Neural cell (in vitro differentiated cells): ENCODE data around the gene LTBP4. TPM values are rescaled to one million over a fixed set of nuclear protein-coding genes. Genes with fewer than 3 reads are reported as not detected.
"Not testable (repeated sequence)": the region's sequence is repeated elsewhere in the genome, so short reads cannot be mapped to it uniquely, and the experiment has no call there.

ENCODE experiments used
- H2AFZ ChIP-seq: fragments of 200-600, 300-800 bp; sonication (generic), shearing (Covaris generic); 2 replicates; pipeline ENCODE4 v1.6.0; 2014; ENCODE audit warnings: low read depth, mild to moderate bottlenecking, antibody characterized with exemption, low read length, moderate library complexity
- H3F3A ChIP-seq: fragments of 200-600 bp; shearing (Covaris generic); 2 replicates; pipeline ENCODE4 v1.6.1; 2016; ENCODE audit warnings: mild to moderate bottlenecking, moderate library complexity, mixed read lengths, antibody characterized with exemption, low read length; ENCODE audit not compliant: insufficient read depth, poor library complexity, severe bottlenecking
- H3K27ac ChIP-seq: fragments of 200-600, 300-800 bp; sonication (generic), shearing (Covaris generic); 2 replicates; pipeline ENCODE4 v1.5.1; 2014; ENCODE audit warnings: mild to moderate bottlenecking, low read length, moderate library complexity
- H3K27me3 ChIP-seq: fragments of 300-800, 200-600 bp; sonication (generic), shearing (Covaris generic); 2 replicates; pipeline ENCODE4 v1.6.0; 2014; ENCODE audit warnings: mild to moderate bottlenecking, low read depth, low read length, moderate library complexity; ENCODE audit not compliant: insufficient read depth
- H3K36me3 ChIP-seq: fragments of 300-800, 200-600 bp; sonication (generic), shearing (Covaris generic); 2 replicates; pipeline ENCODE4 v1.5.1; 2014; ENCODE audit warnings: mild to moderate bottlenecking, antibody characterized with exemption, low read length, moderate library complexity; ENCODE audit not compliant: insufficient read depth
- H3K4me2 ChIP-seq: fragments of 300-800, 200-600 bp; sonication (generic), shearing (Covaris generic); 2 replicates; pipeline ENCODE4 v1.6.0; 2014; ENCODE audit warnings: mild to moderate bottlenecking, low read length
- H3K4me3 ChIP-seq: fragments of 300-800, 200-600 bp; sonication (generic), shearing (Covaris generic); 2 replicates; pipeline ENCODE4 v1.5.1; 2014; ENCODE audit warnings: mild to moderate bottlenecking, low read length, moderate library complexity
- H3K79me2 ChIP-seq: fragments of 200-600 bp; shearing (Covaris generic); replicated peaks from 2 replicates; pipeline ENCODE4 v1.6.0; 2014; ENCODE audit warnings: mild to moderate bottlenecking, low read length, moderate library complexity; ENCODE audit not compliant: insufficient read depth
- H3K9ac ChIP-seq: fragments of 300-800, 200-600 bp; sonication (generic), shearing (Covaris generic); 2 replicates; pipeline ENCODE4 v1.6.1; 2016; ENCODE audit warnings: mild to moderate bottlenecking, low read length, mixed read lengths
- H3K9me2 ChIP-seq: fragments of 200-600 bp; shearing (Covaris generic); 2 replicates; pipeline ENCODE4 v1.6.1; 2016; ENCODE audit warnings: mild to moderate bottlenecking, low read length, mixed read lengths; ENCODE audit not compliant: insufficient read depth
- H3K9me3 ChIP-seq: fragments of 200-600, 300-800 bp; sonication (generic), shearing (Covaris generic); 2 replicates; pipeline ENCODE4 v1.6.1; 2016; ENCODE audit warnings: mild to moderate bottlenecking, mixed run types, low read length, moderate library complexity, mixed read lengths
- H4K20me1 ChIP-seq: fragments of 200-600 bp; shearing (Covaris generic); 2 replicates; pipeline ENCODE4 v1.6.1; 2016; ENCODE audit warnings: mild to moderate bottlenecking, mixed run types; ENCODE audit not compliant: insufficient read depth
- EP300 ChIP-seq: fragments of 450-650 bp; conservative IDR thresholded peaks from 2 replicates; pipeline ENCODE4 v1.6.1; 2014; ENCODE audit warnings: antibody characterized with exemption, mild to moderate bottlenecking, moderate library complexity; ENCODE audit not compliant: poor library complexity, severe bottlenecking
- EZH2 ChIP-seq: fragments of 200-600, 300-800 bp; shearing (Covaris generic), sonication (generic); IDR thresholded peaks from 2 replicates; pipeline ENCODE4 v1.6.1; 2014; ENCODE audit warnings: antibody characterized with exemption, low read length, borderline replicate concordance, mild to moderate bottlenecking; ENCODE audit not compliant: insufficient read depth, poor library complexity, severe bottlenecking
- MXI1 ChIP-seq: fragments of 450-650 bp; conservative IDR thresholded peaks from 2 replicates; pipeline ENCODE4 v1.6.1; 2014; ENCODE audit warnings: antibody characterized with exemption, mild to moderate bottlenecking; ENCODE audit not compliant: poor library complexity, severe bottlenecking
- POLR2AphosphoS5 ChIP-seq: IDR thresholded peaks from 2 replicates; pipeline ENCODE4 v1.6.1; 2012
- RAD21 ChIP-seq: fragments of 450-650 bp; conservative IDR thresholded peaks from 2 replicates; pipeline ENCODE4 v1.6.1; 2014; ENCODE audit warnings: antibody characterized with exemption, mild to moderate bottlenecking, moderate library complexity
- SMC3 ChIP-seq: fragments of 450-650 bp; conservative IDR thresholded peaks from 2 replicates; pipeline ENCODE4 v1.6.1; 2014; ENCODE audit warnings: antibody characterized with exemption, mild to moderate bottlenecking, moderate library complexity; ENCODE audit not compliant: poor library complexity
- TAF1 ChIP-seq: IDR thresholded peaks from 2 replicates; pipeline ENCODE4 v1.6.1; 2012; ENCODE audit warnings: low read depth
- polyA plus RNA-seq: library from polyadenylated mRNA; depleted of rRNA; stranded (reverse); fragments of >200 nt; gene quantifications from 2 replicates; pipeline ENCODE4 v1.2.3, GENCODE V29; 2014
- TF ChIP-seq, protein P1 (sequence below): IDR thresholded peaks from 2 replicates; pipeline ENCODE4 v1.6.1; 2012; ENCODE audit warnings: borderline replicate concordance
- TF ChIP-seq, protein P2 (sequence below): fragments of 450-650 bp; IDR thresholded peaks from 2 replicates; pipeline ENCODE4 v1.5.1; 2014; ENCODE audit warnings: antibody characterized with exemption, mild to moderate bottlenecking, moderate library complexity; ENCODE audit not compliant: poor library complexity, severe bottlenecking

LTBP4 gene
- polyA plus RNA-seq, 1 donor from 2014 or later, result 55.6 TPM

DNA sequence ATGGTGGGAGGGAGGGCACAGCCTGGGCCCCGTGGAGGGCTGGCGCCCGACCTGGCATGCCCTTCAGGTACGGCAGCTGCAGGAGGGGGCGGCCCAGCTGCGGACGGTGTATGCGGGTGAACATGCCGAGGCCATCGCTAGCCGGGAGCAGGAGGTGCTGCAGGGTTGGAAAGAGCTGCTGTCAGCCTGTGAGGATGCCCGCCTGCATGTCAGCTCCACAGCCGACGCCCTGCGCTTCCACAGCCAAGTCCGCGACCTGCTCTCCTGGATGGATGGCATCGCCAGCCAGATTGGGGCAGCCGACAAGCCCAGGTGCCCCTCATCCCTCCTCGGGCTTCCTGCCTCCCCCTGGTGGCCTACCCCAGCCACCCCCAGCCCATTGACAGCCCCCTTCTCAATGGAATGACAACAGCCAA lies 41.1 kb upstream of the LTBP4 start:
- Histone ChIP-seq H3K9me3 (no peaks in the 10 kb centered on the region), H3K4me2 (no peak overlapping the region), H3K27ac (no peak overlapping the region), H3K79me2 (no peaks in the 10 kb centered on the region), H3K4me3 (no peak overlapping the region), H3K36me3 (no peaks in the 10 kb centered on the region), H3F3A (no peaks in the 10 kb centered on the region), H3K9me2 (no peaks in the 10 kb centered on the region), H2AFZ (no peak overlapping the region), H3K27me3 (peaks cover 4% of the 10 kb centered on the region), H3K9ac (no peak overlapping the region), H4K20me1 (no peaks in the 10 kb centered on the region)
- TF ChIP-seq MXI1 (no peak), EZH2 (no peak), SMC3 (no peak), TAF1 (no peak), POLR2AphosphoS5 (no peak), EP300 (no peak), RAD21 (no peak)
- TF ChIP-seq, protein P1, sequence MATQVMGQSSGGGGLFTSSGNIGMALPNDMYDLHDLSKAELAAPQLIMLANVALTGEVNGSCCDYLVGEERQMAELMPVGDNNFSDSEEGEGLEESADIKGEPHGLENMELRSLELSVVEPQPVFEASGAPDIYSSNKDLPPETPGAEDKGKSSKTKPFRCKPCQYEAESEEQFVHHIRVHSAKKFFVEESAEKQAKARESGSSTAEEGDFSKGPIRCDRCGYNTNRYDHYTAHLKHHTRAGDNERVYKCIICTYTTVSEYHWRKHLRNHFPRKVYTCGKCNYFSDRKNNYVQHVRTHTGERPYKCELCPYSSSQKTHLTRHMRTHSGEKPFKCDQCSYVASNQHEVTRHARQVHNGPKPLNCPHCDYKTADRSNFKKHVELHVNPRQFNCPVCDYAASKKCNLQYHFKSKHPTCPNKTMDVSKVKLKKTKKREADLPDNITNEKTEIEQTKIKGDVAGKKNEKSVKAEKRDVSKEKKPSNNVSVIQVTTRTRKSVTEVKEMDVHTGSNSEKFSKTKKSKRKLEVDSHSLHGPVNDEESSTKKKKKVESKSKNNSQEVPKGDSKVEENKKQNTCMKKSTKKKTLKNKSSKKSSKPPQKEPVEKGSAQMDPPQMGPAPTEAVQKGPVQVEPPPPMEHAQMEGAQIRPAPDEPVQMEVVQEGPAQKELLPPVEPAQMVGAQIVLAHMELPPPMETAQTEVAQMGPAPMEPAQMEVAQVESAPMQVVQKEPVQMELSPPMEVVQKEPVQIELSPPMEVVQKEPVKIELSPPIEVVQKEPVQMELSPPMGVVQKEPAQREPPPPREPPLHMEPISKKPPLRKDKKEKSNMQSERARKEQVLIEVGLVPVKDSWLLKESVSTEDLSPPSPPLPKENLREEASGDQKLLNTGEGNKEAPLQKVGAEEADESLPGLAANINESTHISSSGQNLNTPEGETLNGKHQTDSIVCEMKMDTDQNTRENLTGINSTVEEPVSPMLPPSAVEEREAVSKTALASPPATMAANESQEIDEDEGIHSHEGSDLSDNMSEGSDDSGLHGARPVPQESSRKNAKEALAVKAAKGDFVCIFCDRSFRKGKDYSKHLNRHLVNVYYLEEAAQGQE, result no peak
- TF ChIP-seq, protein P2, sequence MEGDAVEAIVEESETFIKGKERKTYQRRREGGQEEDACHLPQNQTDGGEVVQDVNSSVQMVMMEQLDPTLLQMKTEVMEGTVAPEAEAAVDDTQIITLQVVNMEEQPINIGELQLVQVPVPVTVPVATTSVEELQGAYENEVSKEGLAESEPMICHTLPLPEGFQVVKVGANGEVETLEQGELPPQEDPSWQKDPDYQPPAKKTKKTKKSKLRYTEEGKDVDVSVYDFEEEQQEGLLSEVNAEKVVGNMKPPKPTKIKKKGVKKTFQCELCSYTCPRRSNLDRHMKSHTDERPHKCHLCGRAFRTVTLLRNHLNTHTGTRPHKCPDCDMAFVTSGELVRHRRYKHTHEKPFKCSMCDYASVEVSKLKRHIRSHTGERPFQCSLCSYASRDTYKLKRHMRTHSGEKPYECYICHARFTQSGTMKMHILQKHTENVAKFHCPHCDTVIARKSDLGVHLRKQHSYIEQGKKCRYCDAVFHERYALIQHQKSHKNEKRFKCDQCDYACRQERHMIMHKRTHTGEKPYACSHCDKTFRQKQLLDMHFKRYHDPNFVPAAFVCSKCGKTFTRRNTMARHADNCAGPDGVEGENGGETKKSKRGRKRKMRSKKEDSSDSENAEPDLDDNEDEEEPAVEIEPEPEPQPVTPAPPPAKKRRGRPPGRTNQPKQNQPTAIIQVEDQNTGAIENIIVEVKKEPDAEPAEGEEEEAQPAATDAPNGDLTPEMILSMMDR, result no peak

DNA sequence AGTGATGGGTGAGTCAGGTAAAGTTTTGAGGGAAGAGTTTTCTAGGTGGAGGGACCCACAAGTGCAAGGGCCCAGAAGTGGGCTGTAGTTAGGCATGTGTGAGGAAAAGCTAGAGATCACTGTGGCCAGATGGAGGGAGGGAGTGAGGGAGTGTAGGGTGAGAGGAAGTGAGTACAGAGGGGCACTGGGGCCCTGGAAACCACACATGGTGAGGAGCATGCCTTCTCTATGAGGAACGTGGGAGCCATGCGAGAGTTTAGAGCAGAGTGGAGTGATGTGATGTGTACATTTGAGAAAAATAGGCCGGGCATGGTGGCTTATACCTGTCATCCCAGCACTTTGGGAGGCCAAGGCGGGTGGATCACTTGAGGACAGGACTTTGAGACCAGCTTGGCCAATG lies 39.2 kb upstream of the LTBP4 start:
- H3F3A ChIP-seq, result no peaks in the 10 kb centered on the region
- no peak overlapping the region for H3K27ac ChIP-seq
- H3K4me3 ChIP-seq, result no peak overlapping the region
- TF ChIP-seq EP300 (no peak), MXI1 (no peak), RAD21 (no peak), EZH2 (no peak), POLR2AphosphoS5 (no peak), TAF1 (no peak), SMC3 (no peak)
- TF ChIP-seq, protein P2, result no peak
- TF ChIP-seq, protein P1, result no peak
- peaks cover 11% of the 10 kb centered on the region for H3K27me3 ChIP-seq
- H3K9me3 ChIP-seq, result no peaks in the 10 kb centered on the region
- H3K9ac ChIP-seq, result no peak overlapping the region
- H2AFZ ChIP-seq, result no peak overlapping the region
- H3K79me2 ChIP-seq, result no peaks in the 10 kb centered on the region
- H3K36me3 ChIP-seq, result no peaks in the 10 kb centered on the region
- H3K9me2 ChIP-seq, result no peaks in the 10 kb centered on the region
- H4K20me1 ChIP-seq, result no peaks in the 10 kb centered on the region
- H3K4me2 ChIP-seq, result no peak overlapping the region

DNA sequence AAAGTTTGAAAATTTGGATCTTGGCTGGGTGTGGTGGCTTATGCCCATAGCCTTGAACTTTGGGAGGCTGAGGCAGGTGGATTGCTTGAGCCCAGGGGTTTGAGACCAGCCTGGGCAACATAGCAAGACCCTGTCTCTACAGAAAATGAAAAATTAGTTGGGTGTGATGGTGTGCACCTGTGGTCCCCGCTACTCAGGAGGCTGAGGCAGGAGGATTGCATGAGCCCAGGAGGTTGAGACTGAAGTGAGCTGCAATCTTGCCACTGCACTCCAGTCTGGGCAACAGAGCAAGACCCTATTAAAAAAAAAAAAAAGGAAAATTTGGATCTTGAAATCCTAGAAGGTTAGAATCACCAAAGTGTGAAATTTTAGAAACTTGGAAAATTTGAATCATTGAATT lies 36.6 kb upstream of the LTBP4 start:
- H3K36me3 ChIP-seq, H4K20me1 ChIP-seq, H3K9me2 ChIP-seq, H2AFZ ChIP-seq, H3K4me2 ChIP-seq, H3K27ac ChIP-seq, H3K9me3 ChIP-seq, H3K79me2 ChIP-seq, H3K9ac ChIP-seq, H3K4me3 ChIP-seq, H3F3A ChIP-seq: not testable (repeated sequence)
- peaks cover 37% of the 10 kb centered on the region for H3K27me3 ChIP-seq
